Choroid plexus epithelial cell (primary cell): ENCODE data around the gene NACAD.
"Not testable (repeated sequence)": the region's sequence is repeated elsewhere in the genome, so short reads cannot be mapped to it uniquely, and the experiment has no call there.

Experiments
- DNase-seq: peaks from one replicate; pipeline ENCODE4 v3.0.0-alpha.2; 2010; ENCODE audit warnings: low read depth
- H3K4me3 ChIP-seq: 2 replicates; pipeline ENCODE4 v1.5.1; 2011; ENCODE audit warnings: low read depth, mild to moderate bottlenecking, control low read depth, low read length, moderate library complexity
- CTCF ChIP-seq: conservative IDR thresholded peaks from 2 replicates; pipeline ENCODE4 v1.5.1; 2011; ENCODE audit warnings: low read depth, mild to moderate bottlenecking, control low read depth, inconsistent platforms, low read length, moderate library complexity

Gene NACAD

GRCh38 chr7:45116048-45116447 lies 27.3 kb upstream of the NACAD start:
- no peak for TF ChIP-seq CTCF
- no peak for DNase-seq
- no peak overlapping the region for H3K4me3 ChIP-seq

GRCh38 chr7:45114926-45115325 lies 26.2 kb upstream of the NACAD start:
- DNase-seq = no peak
- no peak for TF ChIP-seq CTCF
- H3K4me3 ChIP-seq = no peak overlapping the region

GRCh38 chr7:45114257-45114656 lies 25.5 kb upstream of the NACAD start:
- not testable (repeated sequence) for DNase-seq

GRCh38 chr7:45112648-45113047 lies 23.9 kb upstream of the NACAD start:
- TF ChIP-seq CTCF = no peak
- no peak overlapping the region for H3K4me3 ChIP-seq
- peak; percentile 9 for DNase-seq

More at GRCh38 chr7:45114257-45114656, 25.5 kb upstream of the NACAD start:
- not testable (repeated sequence) for H3K4me3 ChIP-seq

- peak; percentile 44 for TF ChIP-seq CTCF
Measured at GRCh38 chr7:45111298-45112223, 22.8 kb upstream of the NACAD start, which contains the start of gene TBRG4. Gene TBRG4 (minus strand): TSS chr7:45111697. CDS start chr7:45109237, 2,460 bp downstream.

GRCh38 chr7:45108863-45109262 lies 20.1 kb upstream of the NACAD start:
- no peak for DNase-seq
- TF ChIP-seq CTCF = no peak
- H3K4me3 ChIP-seq = no peak overlapping the region

More at GRCh38 chr7:45111298-45112223, 22.8 kb upstream of the NACAD start, which contains the start of gene TBRG4:
- H3K4me3 ChIP-seq = peak within 1 kb of the TSS; percentile 99
- peak; percentile 93 for DNase-seq

GRCh38 chr7:45107356-45107755 lies 18.6 kb upstream of the NACAD start:
- TF ChIP-seq CTCF = no peak
- DNase-seq = no peak
- no peak overlapping the region for H3K4me3 ChIP-seq
